Hepatocyte (in vitro differentiated cells): ENCODE data around the gene ARID5A. TPM values are rescaled to one million over a fixed set of nuclear protein-coding genes. Genes with fewer than 3 reads are reported as not detected.

Source experiments
- DNase-seq: peaks from one replicate; pipeline ENCODE4 v3.0.0-alpha.2; 2016; ENCODE audit warnings: low spot score
- H2AFZ ChIP-seq: fragments of 200-600 bp; sonication (generic); 2 replicates; pipeline ENCODE4 v1.6.0; 2016; ENCODE audit warnings: antibody characterized with exemption, mild to moderate bottlenecking
- H3K27ac ChIP-seq: fragments of 200-600 bp; sonication (generic); 2 replicates; pipeline ENCODE4 v1.5.1; 2016; ENCODE audit warnings: mild to moderate bottlenecking
- H3K27me3 ChIP-seq: fragments of 200-600 bp; sonication (generic); 2 replicates; pipeline ENCODE4 v1.6.1; 2016
- H3K36me3 ChIP-seq: fragments of 200-600 bp; sonication (generic); replicated peaks from 2 replicates; pipeline ENCODE4 v1.5.1; 2016; ENCODE audit warnings: low read depth; ENCODE audit not compliant: insufficient read depth
- H3K4me1 ChIP-seq: fragments of 200-600 bp; sonication (generic); 2 replicates; pipeline ENCODE4 v1.5.1; 2016; ENCODE audit warnings: mild to moderate bottlenecking, moderate library complexity; ENCODE audit not compliant: insufficient read depth
- H3K4me2 ChIP-seq: fragments of 200-600 bp; sonication (generic); 2 replicates; pipeline ENCODE4 v1.6.0; 2016
- H3K4me3 ChIP-seq: fragments of 200-600 bp; sonication (generic); 2 replicates; pipeline ENCODE4 v1.5.1; 2016; ENCODE audit warnings: mild to moderate bottlenecking
- H3K79me2 ChIP-seq: fragments of 200-600 bp; sonication (generic); 2 replicates; pipeline ENCODE4 v1.6.0; 2017; ENCODE audit warnings: mild to moderate bottlenecking
- H3K9me2 ChIP-seq: fragments of 200-600 bp; sonication (generic); replicated peaks from 2 replicates; pipeline ENCODE4 v1.6.0; 2017; ENCODE audit warnings: mild to moderate bottlenecking; ENCODE audit not compliant: insufficient read depth
- H3K9me3 ChIP-seq: fragments of 200-600 bp; sonication (generic); 2 replicates; pipeline ENCODE4 v1.5.1; 2016; ENCODE audit warnings: low read depth, mild to moderate bottlenecking
- H4K20me1 ChIP-seq: fragments of 200-600 bp; sonication (generic); 2 replicates; pipeline ENCODE4 v1.6.0; 2016; ENCODE audit warnings: mild to moderate bottlenecking; ENCODE audit not compliant: insufficient read depth, poor library complexity, severe bottlenecking
- CTCF ChIP-seq: fragments of 200-600 bp; sonication (generic); IDR thresholded peaks from 2 replicates; pipeline ENCODE4 v1.5.1; 2016; ENCODE audit warnings: antibody characterized with exemption, mild to moderate bottlenecking; ENCODE audit not compliant: poor library complexity
- EZH2 ChIP-seq: fragments of 200-600 bp; sonication (generic); IDR thresholded peaks from 2 replicates; pipeline ENCODE4 v1.6.1; 2016; ENCODE audit warnings: antibody characterized with exemption, mild to moderate bottlenecking, borderline replicate concordance
- EZH2phosphoT487 ChIP-seq: fragments of 200-600 bp; sonication (generic); IDR thresholded peaks from one replicate; pipeline ENCODE4 v1.6.1; 2018; ENCODE audit warnings: antibody characterized with exemption, mild to moderate bottlenecking, low read depth, moderate library complexity; ENCODE audit not compliant: unreplicated experiment, severe bottlenecking
- WGBS: methylation state at CpG from one replicate; pipeline ENCODE4 v1.1.6; 2016; ENCODE audit warnings: low lambda C conversion rate; ENCODE audit errors: missing lambda C conversion rate; 5-methylcytosine and 5-hydroxymethylcytosine counted together
- polyA plus RNA-seq: library from polyadenylated mRNA; unstranded; fragments of >200 nt; fragmentation: Nextera tagmentation; extraction: Ambion mirVana; gene quantifications from 2 replicates; pipeline ENCODE4 v1.2.1, GENCODE V29; 2016
- total RNA-seq: library from RNA; depleted of rRNA; stranded (reverse); fragments of >200 nt; gene quantifications from 2 replicates; pipeline ENCODE4 v1.2.3, GENCODE V29; 2014

The ARID5A gene
- total and polyA plus RNA-seq, 2 experiments from 2014 or later, result 6.9 to 13.3 TPM

- Histone ChIP-seq H3K36me3 (no peaks in the 10 kb centered on the region), H3K27ac (no peak overlapping the region), H3K4me2 (no peak overlapping the region), H3K4me1 (no peaks in the 10 kb centered on the region), H2AFZ (no peak overlapping the region), H3K4me3 (no peak overlapping the region), H4K20me1 (no peaks in the 10 kb centered on the region), H3K9me2 (no peaks in the 10 kb centered on the region), H3K9me3 (no peaks in the 10 kb centered on the region), H3K27me3 (no peaks in the 10 kb centered on the region), H3K79me2 (no peaks in the 10 kb centered on the region)
- DNase-seq, result peak; percentile 4
- TF ChIP-seq EZH2phosphoT487 (no peak), EZH2 (no peak), CTCF (no peak)
- 88% methylated on average over 24 of the region's 24 CpGs for WGBS
These were observed 12.3 kb downstream of the ARID5A start for GRCh38 chr2:96548558-96549465.

- peak; percentile 3 for DNase-seq
- Histone ChIP-seq H3K9me3 (no peaks in the 10 kb centered on the region), H3K4me3 (no peak overlapping the region), H3K27ac (no peak overlapping the region), H3K36me3 (no peaks in the 10 kb centered on the region), H3K9me2 (no peaks in the 10 kb centered on the region), H4K20me1 (no peaks in the 10 kb centered on the region), H3K27me3 (no peaks in the 10 kb centered on the region), H3K4me1 (no peaks in the 10 kb centered on the region), H3K4me2 (no peak overlapping the region), H2AFZ (no peak overlapping the region), H3K79me2 (no peaks in the 10 kb centered on the region)
- 94% methylated on average over 4 of the region's 4 CpGs for WGBS
- TF ChIP-seq EZH2phosphoT487, result no peak
- TF ChIP-seq EZH2, result no peak
- no peak for TF ChIP-seq CTCF
These were observed 12.9 kb downstream of the ARID5A start for GRCh38 chr2:96549466-96549785.

- H3K4me3 ChIP-seq, result no peak overlapping the region
- H3K9me3 ChIP-seq, result no peaks in the 10 kb centered on the region
- no peaks in the 10 kb centered on the region for H4K20me1 ChIP-seq
- no peaks in the 10 kb centered on the region for H3K36me3 ChIP-seq
- no peak overlapping the region for H3K27ac ChIP-seq
- no peak overlapping the region for H2AFZ ChIP-seq
- no peak overlapping the region for H3K4me2 ChIP-seq
- H3K9me2 ChIP-seq, result no peaks in the 10 kb centered on the region
- no peaks in the 10 kb centered on the region for H3K27me3 ChIP-seq
- no peaks in the 10 kb centered on the region for H3K4me1 ChIP-seq
- DNase-seq, result peak; percentile 54
- WGBS, result 90% methylated on average over 37 of the region's 61 CpGs
- no peaks in the 10 kb centered on the region for H3K79me2 ChIP-seq
- TF ChIP-seq EZH2 (no peak), CTCF (peak; percentile 29), EZH2phosphoT487 (no peak)
These were observed 13.6 kb downstream of the ARID5A start for GRCh38 chr2:96549967-96550786.
